GM13976 (cell line): ENCODE data around the gene RBPJL.

Experiments
- DNase-seq: peaks from one replicate; pipeline ENCODE4 v3.0.0; 2012; ENCODE audit warnings: low spot score
- in situ Hi-C: fragments of 300-500 bp; cut with MboI; formaldehyde crosslinking; loops from one replicate; pipeline ENCODE4 v1.12.0; 2022; ENCODE audit warnings: low sequenced_read_pairs, mixed read lengths, inconsistent platforms; ENCODE audit not compliant: unreplicated experiment
- TF ChIP-seq, protein P1 (sequence below): IDR thresholded peaks from 2 replicates; pipeline ENCODE4 v1.5.1; 2012; ENCODE audit warnings: borderline replicate concordance, mild to moderate bottlenecking; ENCODE audit not compliant: insufficient read depth; ENCODE audit errors: extremely low read depth, missing control alignments, control extremely low read depth

RBPJL gene

DNA sequence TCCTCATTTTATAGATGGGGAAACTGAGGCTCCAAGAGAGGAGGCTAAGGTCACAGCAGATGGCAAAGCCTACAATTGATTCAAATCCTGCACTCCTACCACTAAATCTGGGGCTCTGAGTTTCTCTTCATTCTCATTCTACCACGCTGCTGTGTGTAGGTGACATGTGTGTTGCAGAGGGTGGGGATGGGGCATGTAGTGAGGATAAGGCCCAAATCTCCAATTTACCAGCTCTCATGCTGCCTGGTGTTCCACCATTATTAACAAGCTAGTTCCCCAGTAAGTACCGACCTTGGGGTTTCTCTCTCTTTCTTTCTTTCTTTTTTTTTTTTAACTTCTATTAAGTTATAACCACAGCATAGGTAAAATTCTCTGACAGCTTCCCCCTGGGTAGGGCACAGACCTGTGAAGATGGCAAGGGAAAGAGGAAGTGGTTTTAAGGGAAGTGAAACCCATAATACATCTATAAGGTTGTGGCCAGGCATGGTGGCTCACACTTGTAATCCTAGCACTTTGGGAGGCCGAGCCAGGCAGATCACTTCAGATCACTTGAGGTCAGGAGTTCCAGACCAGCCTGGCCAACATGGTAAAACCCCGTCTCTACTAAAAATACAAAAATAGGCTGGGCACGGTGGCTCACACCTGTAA lies 14.4 kb downstream of the RBPJL start:
- TF ChIP-seq, protein P1, sequence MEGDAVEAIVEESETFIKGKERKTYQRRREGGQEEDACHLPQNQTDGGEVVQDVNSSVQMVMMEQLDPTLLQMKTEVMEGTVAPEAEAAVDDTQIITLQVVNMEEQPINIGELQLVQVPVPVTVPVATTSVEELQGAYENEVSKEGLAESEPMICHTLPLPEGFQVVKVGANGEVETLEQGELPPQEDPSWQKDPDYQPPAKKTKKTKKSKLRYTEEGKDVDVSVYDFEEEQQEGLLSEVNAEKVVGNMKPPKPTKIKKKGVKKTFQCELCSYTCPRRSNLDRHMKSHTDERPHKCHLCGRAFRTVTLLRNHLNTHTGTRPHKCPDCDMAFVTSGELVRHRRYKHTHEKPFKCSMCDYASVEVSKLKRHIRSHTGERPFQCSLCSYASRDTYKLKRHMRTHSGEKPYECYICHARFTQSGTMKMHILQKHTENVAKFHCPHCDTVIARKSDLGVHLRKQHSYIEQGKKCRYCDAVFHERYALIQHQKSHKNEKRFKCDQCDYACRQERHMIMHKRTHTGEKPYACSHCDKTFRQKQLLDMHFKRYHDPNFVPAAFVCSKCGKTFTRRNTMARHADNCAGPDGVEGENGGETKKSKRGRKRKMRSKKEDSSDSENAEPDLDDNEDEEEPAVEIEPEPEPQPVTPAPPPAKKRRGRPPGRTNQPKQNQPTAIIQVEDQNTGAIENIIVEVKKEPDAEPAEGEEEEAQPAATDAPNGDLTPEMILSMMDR: no peak
- no peak for DNase-seq
- in situ Hi-C loops: no loop called here

DNA sequence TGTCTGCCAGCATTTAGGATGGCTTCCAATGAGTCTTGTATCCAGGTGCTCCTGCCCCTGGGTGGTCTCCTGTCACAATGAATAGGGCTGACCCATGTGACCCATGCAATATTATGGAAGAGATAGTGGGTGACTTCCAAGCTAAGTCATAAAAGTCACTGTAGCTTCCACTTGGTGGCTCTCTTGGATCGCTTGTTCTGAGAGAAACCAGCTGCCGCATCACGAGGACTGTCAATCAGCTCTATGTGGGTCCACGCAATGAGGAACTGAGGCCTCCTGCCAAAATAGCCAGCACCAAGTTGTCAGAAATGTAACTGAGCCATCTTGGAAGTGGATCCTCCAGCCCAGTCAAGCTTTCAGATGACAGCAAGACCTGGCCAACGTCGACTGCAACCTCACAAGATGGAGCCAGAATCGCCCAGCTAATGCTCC lies 16.3 kb downstream of the RBPJL start:
- DNase-seq: peak; percentile 68
- TF ChIP-seq, protein P1: peak; percentile 41
- in situ Hi-C loops: no loop called here

DNA sequence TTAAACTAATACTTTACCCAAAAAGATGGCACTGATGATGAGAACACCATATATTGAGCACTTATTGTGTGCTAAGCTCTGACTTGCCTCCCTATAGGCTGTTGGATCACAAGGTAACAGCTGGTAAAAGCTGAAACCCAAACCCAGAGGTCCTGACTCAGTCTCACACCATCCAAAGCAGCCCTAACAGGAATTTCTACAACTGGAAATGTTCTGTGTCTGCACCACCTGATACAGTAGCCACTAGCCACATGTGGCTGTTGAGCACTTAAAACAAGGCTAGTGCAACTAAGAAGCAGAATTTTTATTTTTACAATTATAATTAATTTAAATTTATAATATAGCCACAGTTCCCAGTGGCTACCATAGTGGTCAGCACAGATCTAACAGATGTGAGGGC lies 17.1 kb downstream of the RBPJL start:
- in situ Hi-C loops: no loop called here
- no peak for DNase-seq
- TF ChIP-seq, protein P1: no peak

DNA sequence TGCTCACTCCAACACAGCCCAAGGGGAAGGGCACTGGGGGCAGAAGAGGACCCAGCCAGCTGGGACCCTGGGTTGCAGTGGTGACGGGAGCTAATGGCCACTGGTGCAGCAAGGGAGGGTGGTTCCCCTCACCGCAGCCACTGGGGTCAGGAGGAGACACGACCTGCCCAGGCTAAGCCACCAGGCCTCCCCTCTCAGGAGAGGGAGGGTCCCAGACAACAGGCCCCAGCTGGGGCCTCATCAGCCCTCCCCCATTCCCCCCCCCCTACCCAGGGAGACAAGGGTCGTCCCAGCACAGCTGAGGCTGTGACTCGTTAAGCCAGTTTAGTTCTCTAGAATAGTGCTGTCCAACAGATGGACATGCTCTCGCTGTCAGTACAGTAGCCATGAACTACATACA lies 18.7 kb downstream of the RBPJL start:
- TF ChIP-seq, protein P1: no peak
- DNase-seq: no peak
- in situ Hi-C loops: no loop called here

DNA sequence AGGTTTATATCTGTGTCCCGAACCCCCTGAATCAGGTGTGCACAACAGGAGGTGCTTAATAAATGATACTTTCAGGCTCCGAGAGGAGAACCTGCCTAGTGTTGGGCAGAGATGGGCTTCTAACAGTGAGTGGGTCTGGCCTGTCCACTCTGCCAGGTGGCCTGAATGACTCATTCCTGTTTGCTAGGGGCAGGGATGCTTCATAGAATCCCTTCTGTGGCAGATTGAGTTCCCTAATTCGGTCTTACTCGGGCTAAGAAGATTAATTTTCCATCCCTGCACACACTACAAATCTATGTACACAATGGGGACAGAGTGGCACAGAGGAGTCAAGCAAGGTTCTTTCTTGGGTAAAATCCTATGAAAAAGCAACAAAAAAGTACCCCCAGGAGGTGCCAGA lies 21.8 kb downstream of the RBPJL start:
- TF ChIP-seq, protein P1: no peak
- DNase-seq: no peak
- in situ Hi-C loops: no loop called here

DNA sequence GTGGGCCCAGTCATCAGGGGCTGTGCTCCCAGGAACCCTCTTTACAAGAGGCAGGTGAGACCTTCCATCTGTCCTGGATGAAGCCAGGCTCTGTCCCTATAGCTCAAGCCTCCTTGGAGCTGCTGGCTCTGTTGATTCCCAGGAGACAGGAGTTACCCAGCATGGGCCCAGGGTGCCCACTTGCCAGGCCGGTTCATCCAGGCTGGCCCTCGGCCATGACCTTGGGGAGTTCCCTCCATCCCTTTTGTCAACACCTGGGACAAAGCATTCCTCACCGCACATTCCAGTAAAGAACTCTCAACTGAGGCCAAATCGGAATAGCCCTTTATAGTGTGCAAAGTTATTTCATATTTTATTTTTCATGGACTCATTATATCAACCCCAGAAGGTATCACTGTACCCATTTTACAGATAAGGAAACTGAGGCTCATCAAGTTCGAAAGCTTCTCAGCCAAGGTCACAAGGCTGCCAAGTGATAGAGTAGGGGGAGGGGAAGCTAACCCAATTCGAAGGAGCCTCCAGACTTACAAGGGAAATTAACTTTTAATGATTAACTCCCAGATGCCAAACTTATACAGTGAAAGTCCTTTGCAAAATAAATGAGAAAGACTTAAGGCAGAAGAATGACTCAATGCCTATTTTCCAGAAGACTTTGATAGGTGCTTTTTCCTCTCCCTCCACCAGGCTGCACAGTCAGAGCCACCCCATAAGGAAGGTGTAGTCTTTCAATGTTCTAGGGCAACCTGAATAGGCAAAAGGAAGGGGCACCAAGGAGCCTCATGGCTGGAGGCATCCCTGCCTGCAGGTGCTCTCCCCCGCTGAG lies 23.1 kb downstream of the RBPJL start:
- in situ Hi-C loops: no loop called here
- DNase-seq: no peak
- TF ChIP-seq, protein P1: no peak
